Posterior cingulate gyrus (tissue), 11 donors: ENCODE data around the gene CRB1.
"Not testable (repeated sequence)": the region's sequence is repeated elsewhere in the genome, so short reads cannot be mapped to it uniquely, and the experiment has no call there.

Experiments
- DNase-seq, 10 donors: peaks; one replicate each; pipeline versions ENCODE4 v3.0.0 to v3.0.0-alpha.2; 2020 to 2021; ENCODE audit warnings: mixed read lengths in 3 of 10
- intact Hi-C: fragments of 100-400 bp; cut with DNase I; formaldehyde crosslinking; loops from one replicate; pipeline ENCODE4 v1.15.1; 2023

CRB1 gene

DNA sequence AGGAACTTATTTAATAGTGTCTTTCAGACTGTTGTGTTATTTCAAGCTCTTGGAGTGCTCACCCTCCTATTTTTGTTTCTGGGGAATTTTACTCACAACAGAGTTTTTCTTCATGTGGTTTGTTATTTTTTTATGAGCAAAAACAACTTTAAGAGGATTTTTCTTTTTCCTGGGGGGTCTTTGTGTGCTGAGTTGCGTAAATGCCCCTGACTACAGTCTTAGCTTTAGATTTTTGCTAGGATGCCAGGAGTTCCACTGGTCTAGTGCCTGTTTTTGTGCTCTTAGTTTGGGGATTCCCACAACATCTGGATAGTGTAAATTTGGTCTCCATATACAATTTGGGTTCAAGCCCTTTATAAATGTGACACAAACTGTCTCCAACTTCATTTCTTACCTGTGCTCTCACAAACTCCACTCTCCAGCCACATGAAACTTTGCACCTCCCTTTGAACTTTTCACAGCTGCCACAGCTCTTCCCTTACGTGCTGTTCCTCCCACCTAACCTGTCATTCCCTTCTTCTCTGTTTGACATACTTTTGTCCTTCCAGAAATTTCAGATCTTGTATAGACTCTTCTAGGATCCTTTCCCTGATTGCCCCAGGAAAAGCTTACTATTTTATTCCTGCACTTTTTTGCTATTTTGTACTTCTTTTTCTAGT is 180.2 kb downstream of the CRB1 start:
- DNase-seq, result no peak
- intact Hi-C loops, result no loop called here

- no peak for DNase-seq
- intact Hi-C loops, result no loop called here
These were observed 183.3 kb downstream of the CRB1 start for GRCh38 chr1:197451381-197451780.

- intact Hi-C loops, result no loop called here
- DNase-seq, result no peak
These were observed 185.5 kb downstream of the CRB1 start for GRCh38 chr1:197453376-197454058.

- intact Hi-C loops, result no loop called here
- DNase-seq, result no peak
These were observed 194.5 kb downstream of the CRB1 start for GRCh38 chr1:197462539-197462938.

DNA sequence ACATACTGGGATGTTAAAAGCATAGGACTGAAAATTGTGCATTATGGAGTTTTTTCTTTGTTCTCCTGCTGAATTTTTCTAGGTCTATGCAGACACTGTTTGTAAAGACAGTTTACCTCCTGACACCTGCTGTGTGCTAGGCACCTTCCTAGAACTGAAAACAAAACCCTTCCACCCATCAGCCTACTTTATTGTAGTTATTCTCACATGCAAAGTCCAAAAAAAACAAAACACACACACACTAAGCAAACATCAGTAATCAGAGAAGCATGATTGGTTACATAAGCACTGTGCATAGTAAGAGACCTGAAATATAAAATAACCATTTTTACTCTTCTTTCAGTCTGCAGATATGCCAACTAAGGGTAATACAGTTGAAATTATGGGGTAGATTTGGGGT is 195.1 kb downstream of the CRB1 start:
- intact Hi-C loops, result no loop called here
- no peak for DNase-seq

DNA sequence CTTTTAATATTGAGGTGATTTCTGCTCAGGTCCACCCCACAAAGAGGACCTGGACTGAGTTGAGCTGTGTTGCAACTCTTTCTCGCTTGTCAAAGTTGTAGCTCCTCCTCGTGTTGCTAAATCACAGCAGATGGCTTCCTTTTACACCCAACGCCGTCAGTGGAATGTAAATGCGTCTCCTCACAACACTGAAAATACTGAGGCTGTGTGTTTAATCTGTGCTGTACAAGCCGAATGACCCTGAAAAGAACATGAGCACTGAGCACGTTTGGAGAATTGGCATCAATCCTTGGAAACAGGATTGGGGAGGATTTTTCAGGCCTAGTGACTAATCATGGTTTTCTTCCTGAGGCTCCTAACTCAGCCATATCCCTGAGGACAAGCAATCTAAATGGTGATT is 196.0 kb downstream of the CRB1 start:
- intact Hi-C loops, result no loop called here
- peak in 4 of 10 donors; percentile 9 to 75 (median 16) for DNase-seq

DNA sequence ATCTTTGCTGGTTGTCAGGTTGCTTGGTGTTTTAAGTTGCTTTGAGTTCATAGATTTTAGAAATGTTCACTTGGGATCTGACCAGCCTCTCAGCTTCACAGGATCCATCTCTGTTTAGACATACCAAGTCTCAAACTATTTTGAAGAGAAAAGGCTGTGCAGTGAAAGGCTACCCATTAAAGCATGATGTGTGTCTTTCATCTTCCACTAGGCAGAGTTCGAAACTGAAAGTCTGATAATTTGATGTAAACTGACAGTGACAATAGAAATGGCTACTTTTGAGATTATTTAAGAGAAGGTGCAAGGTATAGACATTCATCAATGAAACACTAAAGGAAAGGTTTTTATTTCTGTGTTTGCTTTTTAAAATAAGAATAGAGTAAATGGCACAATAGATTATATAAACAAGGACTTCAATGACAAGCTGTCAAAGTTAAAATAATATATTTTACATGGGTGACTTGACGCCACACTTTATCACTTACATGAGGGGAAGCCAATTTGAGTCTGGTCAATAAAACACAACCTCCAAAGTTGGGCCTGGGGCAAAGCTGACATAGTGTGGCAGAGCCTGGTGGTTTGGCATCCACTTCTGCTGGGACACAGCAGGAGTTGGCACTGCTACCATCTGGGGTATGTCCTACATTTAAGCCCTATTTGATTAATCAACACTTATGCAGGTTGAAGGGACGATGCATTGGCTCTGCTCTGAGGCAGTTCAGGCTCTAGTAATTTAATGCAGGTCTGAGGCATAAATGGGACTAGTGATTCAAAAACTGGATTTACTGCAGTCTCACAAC is 197.7 kb downstream of the CRB1 start:
- DNase-seq, result no peak
- intact Hi-C loops, result no loop called here

DNA sequence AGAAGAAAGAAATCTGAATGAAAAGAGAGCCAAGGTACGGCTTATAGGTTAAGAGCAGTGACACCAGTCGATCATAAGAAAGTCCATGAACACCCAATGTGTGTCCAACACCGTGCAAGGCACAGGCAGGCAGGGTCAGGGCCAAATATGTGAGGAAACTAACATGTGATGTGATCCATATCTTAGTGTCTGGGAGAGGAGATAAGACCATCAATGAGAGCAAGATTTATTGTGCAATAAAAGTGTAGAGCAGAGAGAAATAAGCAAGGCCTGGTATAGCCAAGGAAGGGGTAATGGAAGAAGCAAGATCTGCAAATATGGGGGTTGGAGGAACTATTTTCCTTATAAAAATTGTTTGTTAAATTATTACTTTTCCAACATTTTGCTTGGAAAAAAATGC is 198.8 kb downstream of the CRB1 start:
- DNase-seq, result no peak
- intact Hi-C loops, result no loop called here

DNA sequence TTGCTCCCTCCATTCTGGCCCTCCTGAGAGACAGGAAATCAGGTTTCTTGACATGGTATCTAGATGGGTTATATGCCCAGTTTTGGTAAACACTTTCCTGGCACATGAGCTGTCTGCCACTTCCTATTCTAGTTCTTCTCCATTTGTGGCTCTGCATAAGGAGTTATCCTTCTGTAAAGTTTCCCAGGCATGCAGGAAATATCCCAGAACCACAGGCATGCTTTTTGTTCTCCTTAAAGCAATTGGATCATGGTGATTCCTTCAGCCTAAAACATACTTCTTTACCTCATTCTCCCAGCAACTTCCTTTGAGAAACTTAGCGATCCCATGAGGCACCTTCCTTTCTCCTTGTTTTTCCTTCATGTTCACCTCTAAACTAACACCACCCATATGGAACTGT is 199.8 kb downstream of the CRB1 start:
- intact Hi-C loops, result no loop called here
- no peak for DNase-seq

- intact Hi-C loops, result no loop called here
- no peak for DNase-seq
These were observed 200.6 kb downstream of the CRB1 start for GRCh38 chr1:197468543-197469175.

GRCh38 chr1:197469620-197470210 is 201.7 kb downstream of the CRB1 start:
- intact Hi-C loops, result no loop called here
- no peak for DNase-seq

- DNase-seq, result no peak
These were observed 202.3 kb downstream of the CRB1 start for GRCh38 chr1:197470330-197470729.

DNA sequence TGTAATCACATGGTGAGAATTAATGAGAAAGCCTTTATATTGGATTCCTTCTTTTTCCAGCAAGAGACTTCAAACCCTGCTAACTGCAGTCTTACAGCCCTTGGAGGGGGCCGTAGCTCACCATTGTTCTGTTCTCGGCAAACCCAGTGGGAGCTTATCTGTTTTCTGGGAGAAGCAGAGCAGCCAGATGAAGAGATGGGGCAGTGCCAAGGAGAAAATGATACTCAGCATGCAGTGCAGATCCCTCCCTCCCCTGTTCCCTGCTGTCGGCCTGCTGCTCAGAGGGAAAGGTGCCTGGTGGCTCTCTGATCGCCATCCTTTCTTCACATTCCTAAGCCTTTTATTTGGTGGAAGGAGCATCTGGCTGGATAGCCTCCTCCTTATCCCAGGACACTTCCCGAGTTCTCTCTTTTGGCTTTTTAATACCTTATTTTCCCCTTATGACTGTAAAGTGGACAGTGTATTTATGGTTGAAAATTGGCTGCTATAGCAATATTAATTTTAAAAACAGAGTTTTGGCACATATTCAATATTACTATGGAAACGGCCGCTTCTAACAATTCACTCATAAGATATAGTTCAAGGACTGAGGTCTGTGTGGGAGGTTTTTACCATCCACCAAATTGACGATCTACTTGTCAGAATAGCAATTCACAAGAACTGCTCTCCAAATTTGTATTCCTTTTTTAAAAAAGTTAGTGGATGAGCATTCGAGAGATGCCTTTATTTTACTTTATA is 203.4 kb downstream of the CRB1 start:
- peak in 7 of 10 donors; percentile 22 to 84 (median 47) for DNase-seq

More at GRCh38 chr1:197470330-197470729, 202.3 kb downstream of the CRB1 start:
- intact Hi-C loops, result no loop called here

GRCh38 chr1:197472141-197472540 is 204.1 kb downstream of the CRB1 start:
- DNase-seq, result no peak
- intact Hi-C loops, result no loop called here

More for the DNA sequence above, 203.4 kb downstream of the CRB1 start:
- intact Hi-C loops, result no loop called here

GRCh38 chr1:197480446-197480845 is 212.4 kb downstream of the CRB1 start:
- DNase-seq, result no peak
- intact Hi-C loops, result no loop called here

DNA sequence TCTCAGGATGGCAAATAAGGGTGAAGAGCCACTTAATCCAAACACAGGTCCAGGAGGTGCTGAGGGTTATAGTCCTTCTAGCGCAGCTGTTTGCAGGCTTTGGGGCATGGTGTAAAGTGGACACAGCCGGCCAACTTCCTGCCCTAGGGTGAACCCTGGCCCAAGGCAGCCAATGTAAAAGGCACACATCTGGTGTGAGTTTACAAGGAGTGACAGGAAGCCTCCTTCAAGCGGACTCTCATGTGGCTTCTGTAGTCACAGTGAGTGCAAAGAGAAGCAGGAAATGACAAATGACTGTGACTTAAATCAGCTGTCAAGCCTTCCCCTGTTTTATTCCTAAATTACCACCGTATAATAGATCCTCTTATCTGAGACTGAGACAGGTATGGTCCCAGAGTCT is 213.0 kb downstream of the CRB1 start:
- DNase-seq, result no peak
- intact Hi-C loops, result no loop called here

DNA sequence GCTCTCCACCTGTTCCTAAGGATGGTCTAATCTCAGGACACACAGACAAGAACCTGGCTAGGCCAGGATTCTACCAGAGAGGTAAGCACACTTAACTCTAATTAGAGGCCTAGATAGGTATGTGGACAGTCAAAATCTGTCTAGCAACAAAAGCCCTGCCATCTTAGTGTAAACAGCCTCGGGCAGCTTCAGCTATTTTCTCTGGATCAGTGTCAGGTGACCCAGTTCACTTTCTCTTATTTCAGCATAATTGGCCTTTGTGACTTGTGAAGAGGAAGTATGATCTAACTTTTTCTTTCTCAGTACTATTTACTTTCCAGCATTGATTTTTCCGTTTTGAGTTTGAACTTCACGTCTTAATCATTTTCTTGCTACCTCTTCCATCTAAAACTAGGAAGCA is 217.7 kb downstream of the CRB1 start:
- intact Hi-C loops, result no loop called here
- DNase-seq, result no peak

- DNase-seq, result no peak
These were observed 218.9 kb downstream of the CRB1 start for GRCh38 chr1:197486946-197487345.

GRCh38 chr1:197491505-197491904 is 223.5 kb downstream of the CRB1 start:
- intact Hi-C loops, DNase-seq: not testable (repeated sequence)

More at GRCh38 chr1:197486946-197487345, 218.9 kb downstream of the CRB1 start:
- intact Hi-C loops, result no loop called here

GRCh38 chr1:197496722-197497121 is 228.7 kb downstream of the CRB1 start:
- DNase-seq, result peak in 1 of 10 donors; percentile 78
- intact Hi-C loops, result no loop called here
